Caco-2 (cell line): ENCODE measurements around the gene PLEKHA5. TPM values are rescaled to one million over a fixed set of nuclear protein-coding genes. Genes with fewer than 3 reads are reported as not detected.
"Not testable (repeated sequence)": the region's sequence is repeated elsewhere in the genome, so short reads cannot be mapped to it uniquely, and the experiment has no call there.

Source experiments
- BruUV-seq: library from RNA; stranded (reverse); fragments of 400-500 nt; replicated peaks from 2 replicates; lab custom pipeline; 2021; lab: Mats Ljungman, UMichigan
- CTCF ChIA-PET: fragments of 300-600 bp; sonication (Branson Sonifier 250); formaldehyde crosslinking; loops from one replicate; lab custom pipeline; 2022; ENCODE audit warnings: antibody characterized with exemption; lab: Charles Lee
- POLR2A ChIA-PET: fragments of 300-600 bp; sonication (Branson Sonifier 250); formaldehyde crosslinking; loops from one replicate; lab custom pipeline; 2022; ENCODE audit warnings: antibody characterized with exemption; lab: Charles Lee
- DNase-seq, 2 experiments: peaks; one replicate each; pipeline versions ENCODE4 v3.0.0 to v3.0.0-alpha.2; 2020 to 2022
- H3K27me3 ChIP-seq: replicated peaks from 2 replicates; pipeline ENCODE4 v1.6.0; 2011; ENCODE audit warnings: low read length; ENCODE audit not compliant: control insufficient read depth, insufficient read depth
- H3K36me3 ChIP-seq: 2 replicates; pipeline ENCODE4 v1.5.1; 2011; ENCODE audit warnings: low read length; ENCODE audit not compliant: control insufficient read depth, insufficient read depth
- H3K4me1 ChIP-seq: fragments of 250-450 bp; sonication (Bioruptor Pico); 2 replicates; pipeline ENCODE4 v1.5.1; 2020; ENCODE audit warnings: mild to moderate bottlenecking
- H3K4me3 ChIP-seq: 2 replicates; pipeline ENCODE4 v1.5.1; 2011; ENCODE audit warnings: low read depth, mild to moderate bottlenecking, control low read depth, low read length
- H3K9me3 ChIP-seq: fragments of 250-450 bp; sonication (Bioruptor Pico); 2 replicates; pipeline ENCODE4 v1.5.1; 2020; ENCODE audit warnings: mild to moderate bottlenecking, moderate library complexity
- H3K27ac Mint-ChIP-seq: one replicate; pipeline ENCODE4 v1.8.0; 2022; ENCODE audit warnings: mixed read lengths; ENCODE audit not compliant: unreplicated experiment
- H3K27me3 Mint-ChIP-seq: one replicate; pipeline ENCODE4 v1.8.0; 2022; ENCODE audit warnings: mixed read lengths; ENCODE audit not compliant: insufficient read depth, unreplicated experiment
- H3K36me3 Mint-ChIP-seq: one replicate; pipeline ENCODE4 v1.8.0; 2022; ENCODE audit warnings: mild to moderate bottlenecking, mixed read lengths; ENCODE audit not compliant: insufficient read depth, unreplicated experiment
- H3K4me1 Mint-ChIP-seq: one replicate; pipeline ENCODE4 v1.8.0; 2022; ENCODE audit warnings: low read depth, mixed read lengths; ENCODE audit not compliant: unreplicated experiment
- H3K4me3 Mint-ChIP-seq: one replicate; pipeline ENCODE4 v1.8.0; 2022; ENCODE audit warnings: mild to moderate bottlenecking, moderate library complexity, mixed read lengths; ENCODE audit not compliant: unreplicated experiment
- H3K9me3 Mint-ChIP-seq: one replicate; pipeline ENCODE4 v1.8.0; 2022; ENCODE audit warnings: mixed read lengths; ENCODE audit not compliant: unreplicated experiment
- CTCF ChIP-seq, 2 experiments: fragments of 200-600 bp in 1 of 2; IDR thresholded peaks; 1 replicate in 1 of 2; 2 replicates in 1 of 2; pipeline versions ENCODE4 v1.5.1 to v1.8.0; 2011 to 2022; ENCODE audit warnings: antibody characterized with exemption in 1 of 2, control low read depth in 1 of 2, inconsistent platforms in 1 of 2, low read depth in 1 of 2, low read length in 1 of 2, mild to moderate bottlenecking in 1 of 2, moderate library complexity in 1 of 2; ENCODE audit not compliant: insufficient read depth in 1 of 2, severe bottlenecking in 1 of 2, unreplicated experiment in 1 of 2
- intact Hi-C: fragments of 100-400 bp; cut with micrococcal nuclease; formaldehyde crosslinking; loops from one replicate; pipeline ENCODE4 v1.10.0; 2022; ENCODE audit not compliant: unreplicated experiment
- total RNA-seq: library from RNA; stranded (reverse); gene quantifications from 2 replicates; pipeline ENCODE4 v1.2.3, GENCODE V29; 2022

PLEKHA5 gene
- total RNA-seq, 1 experiment from 2014 or later, result 69.1 TPM

- Histone ChIP-seq H3K9me3 (no peaks in the 10 kb centered on the region), H3K27me3 (no peaks in the 10 kb centered on the region), H3K4me1 (no peaks in the 10 kb centered on the region), H3K36me3 (peaks cover 1% of the 10 kb centered on the region), H3K4me3 (no peak overlapping the region)
- TF ChIP-seq CTCF (IDR thresholded peaks at IDR 0.05; ENCODE audit: insufficient read depth in 1 of 2, low read depth in 1 of 2, low read length in 1 of 2, severe bottlenecking in 1 of 2, unreplicated experiment in 1 of 2), result no peak
- H3K4me1 Mint-ChIP-seq, result no peaks in the 10 kb centered on the region
- no peak overlapping the region for H3K4me3 Mint-ChIP-seq
- no peaks in the 10 kb centered on the region for H3K27me3 Mint-ChIP-seq
- BruUV-seq, result no TSS peak
- no peaks in the 10 kb centered on the region for H3K9me3 Mint-ChIP-seq
- intact Hi-C loops, result no loop called here
- ChIA-PET POLR2A (no interaction called here), CTCF (interaction anchor here (0.6 kb wide), 1 partner anchor 1006 kb away, joined by 4 read pairs; no protein-coding TSS in a partner anchor)
- peaks cover 51% of the 10 kb centered on the region for H3K36me3 Mint-ChIP-seq
- no peak for DNase-seq
- H3K27ac Mint-ChIP-seq, result no peak overlapping the region
Measured at GRCh38 chr12:19304149-19304750, 174.7 kb downstream of the PLEKHA5 start.

GRCh38 chr12:19305621-19306020 is 176.1 kb downstream of the PLEKHA5 start:
- POLR2A ChIA-PET, DNase-seq, H3K36me3 ChIP-seq, intact Hi-C loops, H3K27me3 ChIP-seq, H3K27me3 Mint-ChIP-seq, H3K9me3 Mint-ChIP-seq, H3K27ac Mint-ChIP-seq, CTCF ChIA-PET, H3K4me1 ChIP-seq, H3K9me3 ChIP-seq, H3K4me3 Mint-ChIP-seq, BruUV-seq, H3K4me1 Mint-ChIP-seq, H3K4me3 ChIP-seq: not testable (repeated sequence)
- peaks cover 44% of the 10 kb centered on the region for H3K36me3 Mint-ChIP-seq

GRCh38 chr12:19306366-19306765 is 176.8 kb downstream of the PLEKHA5 start:
- no TSS peak for BruUV-seq
- intact Hi-C loops, result no loop called here
- Mint-ChIP-seq H3K9me3 (no peaks in the 10 kb centered on the region), H3K4me3 (no peak overlapping the region), H3K4me1 (no peaks in the 10 kb centered on the region), H3K27me3 (no peaks in the 10 kb centered on the region), H3K36me3 (peaks cover 44% of the 10 kb centered on the region), H3K27ac (no peak overlapping the region)
- peaks cover 1% of the 10 kb centered on the region for H3K36me3 ChIP-seq
- no peak for DNase-seq
- CTCF ChIA-PET, result no interaction called here
- no peaks in the 10 kb centered on the region for H3K27me3 ChIP-seq
- POLR2A ChIA-PET, result no interaction called here
- H3K9me3 ChIP-seq, result no peaks in the 10 kb centered on the region
- no peak for TF ChIP-seq CTCF (IDR thresholded peaks at IDR 0.05; ENCODE audit: insufficient read depth in 1 of 2, low read depth in 1 of 2, low read length in 1 of 2, severe bottlenecking in 1 of 2, unreplicated experiment in 1 of 2)
- H3K4me1 ChIP-seq, result no peaks in the 10 kb centered on the region
- no peak overlapping the region for H3K4me3 ChIP-seq
